ENCODE results near the gene CDC40.
"Not testable (repeated sequence)": the region's sequence is repeated elsewhere in the genome, so short reads cannot be mapped to it uniquely, and the experiment has no call there.

Gene CDC40

DNA sequence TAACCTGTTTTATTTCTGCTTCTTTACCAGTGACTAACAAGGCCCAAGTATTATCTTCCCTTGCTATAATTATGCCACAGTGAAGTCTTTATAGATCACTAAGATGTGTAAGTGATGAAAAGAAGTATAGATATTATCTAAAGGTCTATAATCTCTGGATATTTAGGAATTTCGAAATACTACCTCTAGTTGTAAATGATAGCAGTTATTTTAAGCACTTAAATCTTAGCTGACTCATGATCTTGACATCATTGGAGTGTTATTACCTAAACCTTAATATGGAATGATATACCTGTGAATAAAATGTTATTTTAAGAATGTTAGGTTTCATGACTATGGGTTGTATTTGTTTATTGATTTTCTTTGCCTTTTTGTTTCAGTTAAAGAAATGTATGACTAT, 31.5 kb downstream of the CDC40 start:
- peaks cover 52% of the 10 kb centered on the region for H3K36me3 ChIP-seq (ENCODE audit: insufficient read depth, low read length)

DNA sequence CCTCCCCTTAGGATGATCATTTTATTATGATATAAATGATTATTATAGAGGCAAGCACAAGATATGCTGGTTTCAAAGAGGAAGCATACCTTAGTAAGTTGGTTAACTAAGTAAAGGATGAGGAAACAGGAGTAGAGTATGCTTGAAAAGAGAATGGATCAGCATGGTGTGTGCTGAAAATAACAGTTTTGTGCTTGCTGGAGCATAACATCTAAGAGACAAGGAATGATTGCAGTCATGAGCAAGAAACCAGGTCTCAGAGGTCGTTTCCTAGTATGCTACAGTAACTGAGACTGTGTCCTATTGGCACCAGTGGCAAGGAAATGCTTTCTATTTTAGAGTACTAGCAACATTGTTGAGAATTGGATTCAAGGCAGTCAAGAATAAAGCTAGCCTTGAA, 34.1 kb downstream of the CDC40 start:
- H3K9ac ChIP-seq (ENCODE audit: low read length), result no peak overlapping the region
- H3K27me3 ChIP-seq (ENCODE audit: control insufficient read depth in 1 of 2, insufficient read depth in 2 of 2, low read length in 2 of 2), result no peaks in the 10 kb centered on the region
- peaks cover 62% of the 10 kb centered on the region for H3K36me3 ChIP-seq (ENCODE audit: insufficient read depth, low read length)
- H3K27ac ChIP-seq (ENCODE audit: low read depth, low read length), result no peak overlapping the region
- H3K9me3 ChIP-seq (ENCODE audit: low read length), result no peaks in the 10 kb centered on the region
- H3K4me3 ChIP-seq (ENCODE audit: low read depth in 1 of 2, low read length in 2 of 2), result no peak overlapping the region
- H3K4me1 ChIP-seq (ENCODE audit: insufficient read depth, low read length), result no peaks in the 10 kb centered on the region

More for the DNA sequence above, 31.5 kb downstream of the CDC40 start:
- Histone ChIP-seq H3K4me1 (ENCODE audit: insufficient read depth, low read length) (no peaks in the 10 kb centered on the region), H3K9me3 (ENCODE audit: low read length) (no peaks in the 10 kb centered on the region), H3K9ac (ENCODE audit: low read length) (no peak overlapping the region), H3K4me3 (ENCODE audit: low read depth in 1 of 2, low read length in 2 of 2) (no peak overlapping the region), H3K27ac (ENCODE audit: low read depth, low read length) (no peak overlapping the region), H3K27me3 (ENCODE audit: control insufficient read depth in 1 of 2, insufficient read depth in 2 of 2, low read length in 2 of 2) (no peaks in the 10 kb centered on the region)

DNA sequence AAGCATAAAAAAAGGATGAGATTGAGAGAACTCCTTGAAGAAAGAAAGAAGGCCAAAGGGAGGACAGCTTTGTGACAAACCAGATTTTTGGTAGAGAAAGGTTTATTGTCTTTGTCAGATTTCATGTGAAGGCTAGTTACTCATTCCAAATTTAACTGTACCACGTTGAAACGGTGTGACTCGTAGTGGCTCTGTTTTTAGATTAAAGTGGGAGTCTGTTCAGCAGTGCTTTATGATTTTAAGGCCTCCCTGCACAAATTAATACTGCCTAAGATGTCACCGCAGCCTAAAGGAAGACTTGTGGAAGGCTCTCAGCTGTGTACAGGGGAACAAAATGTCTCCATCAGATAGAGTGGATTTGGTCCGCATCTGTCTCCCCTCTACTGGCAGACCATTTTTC, 35.9 kb downstream of the CDC40 start:
- no peaks in the 10 kb centered on the region for H3K9me3 ChIP-seq (ENCODE audit: low read length)
- H3K27ac ChIP-seq (ENCODE audit: low read depth, low read length), result no peak overlapping the region

DNA sequence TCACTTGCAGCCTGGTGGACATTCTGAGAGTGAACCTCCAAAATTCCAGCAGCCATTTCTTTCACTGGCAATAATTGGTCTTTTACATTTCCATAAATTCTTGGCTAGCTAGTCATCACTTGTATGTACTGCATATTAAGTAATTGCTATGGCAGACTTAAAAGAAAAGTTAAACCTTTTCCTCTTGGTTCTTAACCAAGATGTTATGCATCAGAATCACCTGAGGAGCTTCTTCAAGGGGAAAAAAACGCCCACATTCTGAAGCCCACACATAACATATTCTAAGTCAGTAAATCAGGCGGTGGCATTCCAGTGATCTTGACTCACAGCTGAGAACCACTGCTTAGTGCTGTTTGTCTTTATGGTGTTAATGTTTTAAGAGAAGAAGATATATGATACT, 37.0 kb downstream of the CDC40 start:
- no peak overlapping the region for H3K4me3 ChIP-seq (ENCODE audit: low read depth in 1 of 2, low read length in 2 of 2)
- H3K27me3 ChIP-seq (ENCODE audit: control insufficient read depth in 1 of 2, insufficient read depth in 2 of 2, low read length in 2 of 2), result no peaks in the 10 kb centered on the region
- H3K4me1 ChIP-seq (ENCODE audit: insufficient read depth, low read length), result no peaks in the 10 kb centered on the region
- H3K36me3 ChIP-seq (ENCODE audit: insufficient read depth, low read length), result peaks cover 61% of the 10 kb centered on the region
- no peaks in the 10 kb centered on the region for H3K9me3 ChIP-seq (ENCODE audit: low read length)
- H3K9ac ChIP-seq (ENCODE audit: low read length), result no peak overlapping the region
- H3K27ac ChIP-seq (ENCODE audit: low read depth, low read length), result no peak overlapping the region

More for the DNA sequence above, 35.9 kb downstream of the CDC40 start:
- no peak overlapping the region for H3K4me3 ChIP-seq (ENCODE audit: low read depth in 1 of 2, low read length in 2 of 2)
- H3K27me3 ChIP-seq (ENCODE audit: control insufficient read depth in 1 of 2, insufficient read depth in 2 of 2, low read length in 2 of 2), result no peaks in the 10 kb centered on the region
- H3K36me3 ChIP-seq (ENCODE audit: insufficient read depth, low read length), result peaks cover 66% of the 10 kb centered on the region
- H3K4me1 ChIP-seq (ENCODE audit: insufficient read depth, low read length), result no peaks in the 10 kb centered on the region
- no peak overlapping the region for H3K9ac ChIP-seq (ENCODE audit: low read length)

DNA sequence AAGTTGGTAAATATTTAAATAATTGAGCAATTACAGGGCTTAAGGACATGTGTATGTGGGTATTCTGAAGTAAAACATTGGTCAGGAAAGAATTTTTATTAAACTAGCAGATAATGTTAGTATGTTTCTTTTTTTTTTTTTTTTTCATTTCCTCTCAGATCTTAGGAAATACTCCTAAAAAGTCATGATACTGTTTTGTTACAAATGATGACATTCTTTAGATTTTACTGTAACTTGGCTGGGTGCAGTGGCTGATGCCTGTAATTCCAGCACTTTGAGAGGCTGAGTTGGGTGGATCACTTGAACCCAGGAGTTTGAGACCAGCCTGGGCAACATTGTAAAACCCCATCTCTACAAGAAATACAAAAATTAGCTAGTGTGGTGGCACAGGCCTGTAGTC, 41.5 kb downstream of the CDC40 start:
- Histone ChIP-seq H3K27ac (ENCODE audit: low read depth, low read length) (no peak overlapping the region), H3K4me1 (ENCODE audit: insufficient read depth, low read length) (no peaks in the 10 kb centered on the region), H3K4me3 (ENCODE audit: low read depth in 1 of 2, low read length in 2 of 2) (no peak overlapping the region), H3K9ac (ENCODE audit: low read length) (no peak overlapping the region), H3K36me3 (ENCODE audit: insufficient read depth, low read length) (peaks cover 42% of the 10 kb centered on the region), H3K9me3 (ENCODE audit: low read length) (no peaks in the 10 kb centered on the region), H3K27me3 (ENCODE audit: control insufficient read depth in 1 of 2, insufficient read depth in 2 of 2, low read length in 2 of 2) (no peaks in the 10 kb centered on the region)

DNA sequence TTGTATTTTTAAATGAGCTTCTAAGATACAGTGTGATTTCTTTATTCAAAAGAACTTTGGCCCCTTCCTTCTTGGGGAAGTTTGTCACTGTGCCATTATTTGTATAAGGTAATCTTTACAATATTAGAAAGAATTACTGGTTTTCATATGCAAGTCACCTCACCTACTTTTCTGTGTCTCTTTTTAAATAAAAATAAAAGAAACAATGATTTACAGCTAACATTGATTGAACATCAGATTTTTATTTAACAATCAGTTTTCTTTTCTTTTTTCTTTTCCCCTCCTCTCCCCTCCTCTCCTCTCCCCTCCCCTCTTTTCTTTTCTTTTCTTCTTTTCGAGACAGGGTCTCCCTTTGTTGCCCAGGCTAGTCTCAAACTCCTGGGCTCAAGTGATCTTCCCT, 46.0 kb downstream of the CDC40 start:
- no peak overlapping the region for H3K4me3 ChIP-seq (ENCODE audit: low read depth in 1 of 2, low read length in 2 of 2)
- no peak overlapping the region for H3K27ac ChIP-seq (ENCODE audit: low read depth, low read length)
- H3K36me3 ChIP-seq (ENCODE audit: insufficient read depth, low read length), result peaks cover 25% of the 10 kb centered on the region

DNA sequence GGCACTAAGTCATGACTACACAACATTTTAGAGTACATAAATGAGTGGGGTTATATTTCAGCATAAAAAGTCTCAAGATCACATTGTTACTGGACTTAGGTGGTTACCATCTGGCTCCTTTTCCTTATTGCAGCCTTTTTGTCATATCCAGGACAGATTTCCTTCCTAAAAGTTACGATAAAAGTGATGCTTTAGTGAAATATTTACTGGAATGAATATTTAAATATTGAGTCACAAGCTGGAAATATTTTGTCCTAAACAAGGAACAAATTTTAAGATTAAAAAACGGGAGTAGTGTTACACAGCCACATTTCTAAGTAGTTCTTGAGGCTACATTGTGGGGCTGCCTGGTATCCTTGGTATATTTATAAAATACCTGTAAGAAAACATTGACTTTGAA, 52.2 kb downstream of the CDC40 start:
- H3K36me3 ChIP-seq (ENCODE audit: insufficient read depth, low read length), result peaks cover 13% of the 10 kb centered on the region
- H3K4me1 ChIP-seq (ENCODE audit: insufficient read depth, low read length), result peaks cover 5% of the 10 kb centered on the region
- H3K27ac ChIP-seq (ENCODE audit: low read depth, low read length), result no peak overlapping the region

More for the DNA sequence above, 46.0 kb downstream of the CDC40 start:
- no peaks in the 10 kb centered on the region for H3K4me1 ChIP-seq (ENCODE audit: insufficient read depth, low read length)
- H3K9me3 ChIP-seq (ENCODE audit: low read length), result no peaks in the 10 kb centered on the region
- no peak overlapping the region for H3K9ac ChIP-seq (ENCODE audit: low read length)
- H3K27me3 ChIP-seq (ENCODE audit: control insufficient read depth in 1 of 2, insufficient read depth in 2 of 2, low read length in 2 of 2), result no peaks in the 10 kb centered on the region

DNA sequence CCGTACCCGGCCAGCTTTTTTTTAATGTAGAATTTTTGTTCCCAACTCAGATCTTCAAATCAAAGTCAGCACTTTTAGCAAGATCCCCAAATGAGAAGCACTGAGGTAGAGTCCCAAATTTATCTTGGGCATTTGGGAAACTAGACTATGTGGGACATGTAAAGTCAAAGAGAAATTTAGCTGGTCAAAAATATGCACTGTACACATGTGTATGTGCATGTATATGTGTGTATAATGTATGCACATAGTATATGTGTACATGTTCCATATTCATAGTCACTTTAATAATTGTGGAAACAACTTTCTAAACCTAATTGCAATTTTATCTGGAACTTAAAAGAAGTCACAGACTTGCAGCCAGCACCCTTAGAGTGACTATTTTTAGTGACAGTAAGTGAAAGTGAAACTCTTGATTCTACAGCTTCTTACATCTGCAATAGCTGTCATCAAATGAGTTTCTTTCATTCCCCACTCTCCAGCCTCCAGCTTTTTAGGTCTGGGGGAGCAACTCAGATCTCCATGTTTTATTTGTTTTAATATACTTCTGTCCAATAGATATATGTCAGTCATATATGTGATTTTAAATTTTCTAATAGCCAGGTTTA, 53.6 kb downstream of the CDC40 start:
- peaks cover 8% of the 10 kb centered on the region for H3K36me3 ChIP-seq (ENCODE audit: insufficient read depth, low read length)
- H3K4me3 ChIP-seq (ENCODE audit: low read depth in 1 of 2, low read length in 2 of 2), result no peak overlapping the region
- H3K27me3 ChIP-seq (ENCODE audit: control insufficient read depth in 1 of 2, insufficient read depth in 2 of 2, low read length in 2 of 2), result no peaks in the 10 kb centered on the region
- H3K27ac ChIP-seq (ENCODE audit: low read depth, low read length), result no peak overlapping the region
- H3K9ac ChIP-seq (ENCODE audit: low read length), result no peak overlapping the region
- no peaks in the 10 kb centered on the region for H3K9me3 ChIP-seq (ENCODE audit: low read length)
- peaks cover 5% of the 10 kb centered on the region for H3K4me1 ChIP-seq (ENCODE audit: insufficient read depth, low read length)

More for the DNA sequence above, 52.2 kb downstream of the CDC40 start:
- no peak overlapping the region for H3K4me3 ChIP-seq (ENCODE audit: low read depth in 1 of 2, low read length in 2 of 2)
- no peaks in the 10 kb centered on the region for H3K27me3 ChIP-seq (ENCODE audit: control insufficient read depth in 1 of 2, insufficient read depth in 2 of 2, low read length in 2 of 2)
- no peak overlapping the region for H3K9ac ChIP-seq (ENCODE audit: low read length)
- H3K9me3 ChIP-seq (ENCODE audit: low read length), result no peaks in the 10 kb centered on the region

DNA sequence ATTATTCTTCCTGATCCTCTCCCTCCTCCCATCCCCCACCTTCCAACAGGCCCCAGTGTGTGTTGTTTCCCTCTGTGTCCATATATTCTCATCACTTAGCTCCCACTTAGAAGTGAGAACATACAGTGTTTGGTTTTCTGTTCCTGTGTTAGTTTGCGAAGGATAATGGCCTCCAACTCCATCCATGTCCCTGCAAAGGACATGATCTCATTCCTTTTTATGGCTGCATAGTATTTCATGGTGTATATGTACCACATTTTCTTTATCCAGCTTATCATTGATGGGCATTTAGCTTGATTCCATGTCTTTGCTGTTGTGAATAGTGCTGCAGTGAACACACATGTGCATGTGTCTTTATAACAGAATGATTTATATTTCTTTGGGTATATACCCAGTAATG, 55.8 kb downstream of the CDC40 start:
- not testable (repeated sequence) for H3K4me3 ChIP-seq (ENCODE audit: low read depth in 1 of 2, low read length in 2 of 2); H3K27ac ChIP-seq (ENCODE audit: low read depth, low read length); H3K36me3 ChIP-seq (ENCODE audit: insufficient read depth, low read length); H3K4me1 ChIP-seq (ENCODE audit: insufficient read depth, low read length); H3K27me3 ChIP-seq (ENCODE audit: control insufficient read depth in 1 of 2, insufficient read depth in 2 of 2, low read length in 2 of 2); H3K9ac ChIP-seq (ENCODE audit: low read length); H3K9me3 ChIP-seq (ENCODE audit: low read length)

DNA sequence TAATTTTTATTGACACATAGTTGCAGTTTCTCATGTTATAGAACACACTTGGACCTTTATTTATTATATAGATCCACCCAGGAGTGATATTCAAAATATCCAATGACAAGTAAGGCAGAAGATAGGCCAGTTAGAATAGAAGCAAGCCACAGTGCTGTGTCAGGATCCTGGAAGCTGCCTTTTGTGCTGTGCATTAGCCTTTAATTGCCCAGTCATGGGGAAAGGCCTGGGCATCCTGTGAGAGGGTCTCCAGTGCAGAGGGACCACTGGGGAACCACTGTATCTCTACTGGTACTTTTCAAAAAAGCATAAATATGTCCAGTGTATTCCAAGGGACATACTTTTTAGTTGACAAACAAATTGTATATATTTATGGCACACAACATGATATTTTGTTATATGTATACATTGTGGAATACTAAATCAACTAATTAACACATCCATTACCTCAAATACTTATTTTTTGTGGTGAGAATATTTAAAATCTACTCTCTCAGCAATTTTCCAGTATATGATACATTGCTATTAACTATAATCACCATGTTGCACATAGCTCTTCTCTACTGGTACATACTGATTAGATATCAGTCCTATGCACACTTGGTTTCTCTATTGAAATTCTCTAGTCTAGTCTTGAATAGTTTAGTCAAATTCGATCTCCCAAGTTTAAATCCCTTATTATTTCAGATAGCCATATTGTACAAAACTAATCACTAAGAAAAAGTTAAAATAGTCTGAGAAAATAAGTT, 59.5 kb downstream of the CDC40 start:
- no peaks in the 10 kb centered on the region for H3K27me3 ChIP-seq (ENCODE audit: control insufficient read depth in 1 of 2, insufficient read depth in 2 of 2, low read length in 2 of 2)
- H3K4me3 ChIP-seq (ENCODE audit: low read depth in 1 of 2, low read length in 2 of 2), result no peak overlapping the region
- H3K9me3 ChIP-seq (ENCODE audit: low read length), result no peaks in the 10 kb centered on the region
- H3K4me1 ChIP-seq (ENCODE audit: insufficient read depth, low read length), result no peaks in the 10 kb centered on the region
- H3K36me3 ChIP-seq (ENCODE audit: insufficient read depth, low read length), result peaks cover 9% of the 10 kb centered on the region
- H3K27ac ChIP-seq (ENCODE audit: low read depth, low read length), result no peak overlapping the region
- no peak overlapping the region for H3K9ac ChIP-seq (ENCODE audit: low read length)

DNA sequence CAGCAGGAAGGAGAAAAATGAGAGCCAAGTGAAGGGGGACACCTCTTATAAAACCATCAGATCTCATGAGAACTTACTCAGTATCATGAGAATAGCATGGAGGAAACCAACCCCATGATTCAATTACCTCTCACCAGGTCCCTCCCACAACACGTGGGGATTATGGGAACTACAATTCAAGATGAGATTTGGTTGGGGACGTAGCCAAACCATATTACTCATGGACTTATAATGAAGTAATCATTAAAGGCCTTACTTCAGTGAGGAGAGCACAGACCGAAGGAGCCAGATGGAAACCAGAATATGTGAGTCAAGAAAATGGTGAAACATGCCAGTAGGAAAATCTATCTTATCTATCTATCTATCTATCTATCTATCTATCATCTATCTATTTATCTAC, 64.4 kb downstream of the CDC40 start:
- not testable (repeated sequence) for H3K9me3 ChIP-seq (ENCODE audit: low read length); H3K4me3 ChIP-seq (ENCODE audit: low read depth in 1 of 2, low read length in 2 of 2); H3K4me1 ChIP-seq (ENCODE audit: insufficient read depth, low read length); H3K9ac ChIP-seq (ENCODE audit: low read length); H3K27me3 ChIP-seq (ENCODE audit: control insufficient read depth in 1 of 2, insufficient read depth in 2 of 2, low read length in 2 of 2); H3K36me3 ChIP-seq (ENCODE audit: insufficient read depth, low read length); H3K27ac ChIP-seq (ENCODE audit: low read depth, low read length)

DNA sequence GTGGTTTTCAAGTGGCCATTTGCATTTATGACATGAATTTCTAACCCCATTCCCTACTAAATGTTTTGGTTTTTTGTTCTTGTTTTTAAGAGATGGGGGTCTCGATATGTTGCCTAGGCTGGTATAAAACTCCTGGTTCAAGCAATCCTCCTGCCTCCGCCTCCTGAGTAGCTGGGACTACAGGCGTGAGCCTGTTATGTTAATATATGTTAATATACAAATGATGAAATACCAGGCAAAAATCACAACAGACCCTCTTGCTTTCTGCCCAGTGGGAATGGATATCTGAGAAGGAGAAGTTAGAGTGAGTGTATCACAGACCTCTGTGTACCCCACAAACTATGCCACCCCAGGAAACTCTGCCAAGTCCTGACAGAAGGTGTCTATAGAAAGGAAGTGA, 66.2 kb downstream of the CDC40 start:
- Histone ChIP-seq H3K4me1 (ENCODE audit: insufficient read depth, low read length) (no peaks in the 10 kb centered on the region), H3K36me3 (ENCODE audit: insufficient read depth, low read length) (peaks cover 8% of the 10 kb centered on the region), H3K9ac (ENCODE audit: low read length) (no peak overlapping the region), H3K27ac (ENCODE audit: low read depth, low read length) (no peak overlapping the region), H3K9me3 (ENCODE audit: low read length) (no peaks in the 10 kb centered on the region), H3K4me3 (ENCODE audit: low read depth in 1 of 2, low read length in 2 of 2) (no peak overlapping the region), H3K27me3 (ENCODE audit: control insufficient read depth in 1 of 2, insufficient read depth in 2 of 2, low read length in 2 of 2) (no peaks in the 10 kb centered on the region)
